ENCODE measurements around the gene PNKD. TPM values are rescaled to one million over a fixed set of nuclear protein-coding genes. Genes with fewer than 3 reads are reported as not detected.

PNKD gene
- total and polyA plus RNA-seq, 8 donors = 17.2 to 89.1 (median 23.0) TPM

DNA sequence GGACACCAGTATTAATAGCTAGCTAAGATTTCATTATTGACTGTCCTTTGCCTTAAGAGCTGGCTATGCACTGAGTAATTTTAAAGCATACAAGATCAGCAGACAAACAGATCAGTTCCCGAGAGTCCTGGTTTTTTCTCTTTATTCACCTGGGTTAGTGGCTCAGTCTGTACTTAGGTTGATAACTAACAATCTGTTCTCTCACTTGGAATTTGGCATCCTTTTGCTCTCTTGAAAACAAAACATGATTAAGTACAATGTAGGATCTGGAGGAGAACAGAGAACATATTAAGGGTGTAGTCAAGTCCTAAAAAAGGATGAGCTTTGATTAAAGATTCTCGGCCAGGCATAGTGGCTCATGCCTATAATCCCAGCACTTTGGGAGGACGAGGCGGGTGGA is 36.8 kb upstream of the PNKD start:
- Histone ChIP-seq H3K27me3 (no peaks in the 10 kb centered on the region), H3K36me3 (peaks cover 0 to 13% (median 10%) of the 10 kb centered on the region in 3 donors), H3K27ac (no peak overlapping the region), H3K4me1 (peaks cover 10 to 54% (median 24%) of the 10 kb centered on the region in 3 donors), H3K9me3 (no peaks in the 10 kb centered on the region), H3K4me3 (no peak overlapping the region)
- FAIRE-seq (no peak), DNase-seq (no peak), ATAC-seq (no peak)
- 76 to 79% methylated on average over 4 of the region's 4 CpGs for WGBS, 2 donors
- intact Hi-C loops (cut with DNase I) = no loop called here
- TF ChIP-seq CTCF (IDR thresholded peaks at IDR 0.05) = no peak

DNA sequence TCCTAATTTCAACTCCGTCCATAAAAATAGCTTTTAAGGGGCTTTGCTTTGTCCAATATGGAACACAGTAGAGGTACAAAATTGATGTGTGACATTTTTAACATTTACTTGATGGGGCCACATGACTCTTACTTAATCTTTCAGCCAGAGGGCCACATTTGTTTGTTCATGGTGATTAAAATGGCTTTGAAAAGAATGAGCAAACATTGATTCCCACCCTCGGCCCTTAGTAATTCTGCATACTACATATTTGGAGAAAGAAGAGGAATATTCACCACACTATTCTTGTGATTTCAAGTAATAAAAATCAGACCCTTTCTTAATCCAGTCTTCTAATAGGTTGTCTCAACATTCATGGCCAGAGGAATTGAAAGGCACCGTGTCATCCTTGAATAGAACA is 35.8 kb upstream of the PNKD start:
- intact Hi-C loops (cut with DNase I) = no loop called here
- no peaks in the 10 kb centered on the region for H3K27me3 ChIP-seq
- H3K36me3 ChIP-seq = peaks cover 0 to 23% (median 16%) of the 10 kb centered on the region in 3 donors
- DNase-seq (no peak), ATAC-seq (peak in 3 of 4 donors; percentile 56 to 69 (median 66)), FAIRE-seq (no peak)
- peak overlapping the region in 1 of 4 donors; percentile 5 for H3K27ac ChIP-seq
- H3K9me3 ChIP-seq = no peaks in the 10 kb centered on the region
- peaks cover 6 to 44% (median 23%) of the 10 kb centered on the region in 3 donors for H3K4me1 ChIP-seq
- TF ChIP-seq CTCF (IDR thresholded peaks at IDR 0.05) = no peak
- no peak overlapping the region for H3K4me3 ChIP-seq
- 18 to 26% methylated on average over 3 of the region's 3 CpGs for WGBS, 2 donors

GRCh38 chr2:218235017-218235416 is 35.3 kb upstream of the PNKD start:
- H3K9me3 ChIP-seq = no peaks in the 10 kb centered on the region
- WGBS, 2 donors = 98% methylated on average over 2 of the region's 2 CpGs
- FAIRE-seq (no peak), ATAC-seq (no peak), DNase-seq (no peak)
- no peaks in the 10 kb centered on the region for H3K27me3 ChIP-seq
- H3K27ac ChIP-seq = peak overlapping the region in 1 of 4 donors; percentile 5
- H3K4me3 ChIP-seq = no peak overlapping the region
- intact Hi-C loops (cut with DNase I) = no loop called here
- TF ChIP-seq CTCF (IDR thresholded peaks at IDR 0.05) = no peak
- peaks cover 0 to 24% (median 16%) of the 10 kb centered on the region in 3 donors for H3K36me3 ChIP-seq
- H3K4me1 ChIP-seq = peaks cover under 1 to 39% (median 18%) of the 10 kb centered on the region in 3 donors

- no peak for TF ChIP-seq CTCF (IDR thresholded peaks at IDR 0.05)
- Histone ChIP-seq H3K4me3 (no peak overlapping the region), H3K9me3 (no peaks in the 10 kb centered on the region), H3K27ac (no peak overlapping the region), H3K36me3 (peaks cover 0 to 32% (median 22%) of the 10 kb centered on the region in 3 donors), H3K27me3 (no peaks in the 10 kb centered on the region), H3K4me1 (peaks cover 0 to 21% (median 9%) of the 10 kb centered on the region in 3 donors)
- intact Hi-C loops (cut with DNase I) = no loop called here
- 89 to 90% methylated on average over 4 of the region's 4 CpGs for WGBS, 2 donors
- ATAC-seq (no peak), DNase-seq (no peak), FAIRE-seq (no peak)
These were observed 33.5 kb upstream of the PNKD start for GRCh38 chr2:218236829-218237228.

- TF ChIP-seq CTCF (IDR thresholded peaks at IDR 0.05) = no peak
- Histone ChIP-seq H3K4me3 (no peak overlapping the region), H3K9me3 (no peaks in the 10 kb centered on the region), H3K27ac (no peak overlapping the region), H3K36me3 (peaks cover 0 to 32% (median 28%) of the 10 kb centered on the region in 3 donors), H3K4me1 (peaks cover 0 to 15% (median 5%) of the 10 kb centered on the region in 3 donors), H3K27me3 (no peaks in the 10 kb centered on the region)
- intact Hi-C loops (cut with DNase I) = no loop called here
- FAIRE-seq (no peak), DNase-seq (no peak), ATAC-seq (no peak)
- 88 to 95% methylated on average over 1 of the region's 1 CpG for WGBS, 2 donors
These were observed 31.4 kb upstream of the PNKD start for GRCh38 chr2:218238887-218239286.
